BJ (cell line): Measurements from ENCODE around the gene VWC2. TPM values are rescaled to one million over a fixed set of nuclear protein-coding genes. Genes with fewer than 3 reads are reported as not detected.

Experiments used
- CTCF ChIA-PET: fragments of 350-600 bp; formaldehyde crosslinking; extraction: SDS; loops from one replicate; lab custom pipeline; 2021; ENCODE audit warnings: antibody characterized with exemption, inconsistent platforms; lab: Yijun Ruan, JAX
- POLR2A ChIA-PET: fragments of 300-600 bp; sonication (Branson Sonifier 250); formaldehyde crosslinking; extraction: SDS; loops from one replicate; lab custom pipeline; 2021; ENCODE audit warnings: antibody characterized with exemption; lab: Charles Lee
- DNase-seq: peaks from one replicate; pipeline ENCODE4 v3.0.0-alpha.2; 2011; ENCODE audit warnings: low read depth
- H3K27me3 ChIP-seq: 2 replicates; pipeline ENCODE4 v1.6.0; 2011; ENCODE audit warnings: low read length; ENCODE audit not compliant: control insufficient read depth, insufficient read depth
- H3K36me3 ChIP-seq: 2 replicates; pipeline ENCODE4 v1.5.1; 2011; ENCODE audit warnings: low read length; ENCODE audit not compliant: control insufficient read depth, insufficient read depth
- H3K4me3 ChIP-seq: 2 replicates; pipeline ENCODE4 v1.5.1; 2011; ENCODE audit warnings: low read depth, mild to moderate bottlenecking, control low read depth, low read length
- polyA plus RNA-seq: library from polyadenylated mRNA; depleted of rRNA; stranded (reverse); fragments of >200 nt; gene quantifications from 2 replicates; pipeline ENCODE4 v1.2.3, GENCODE V29; 2011
- TF ChIP-seq, protein P1 (sequence below): IDR thresholded peaks from 2 replicates; pipeline ENCODE4 v1.5.1; 2011; ENCODE audit warnings: low read depth, mild to moderate bottlenecking, control low read depth, inconsistent platforms, low read length, moderate library complexity; ENCODE audit not compliant: insufficient read depth

VWC2 gene
- polyA plus RNA-seq, 1 experiment = not detected

DNA sequence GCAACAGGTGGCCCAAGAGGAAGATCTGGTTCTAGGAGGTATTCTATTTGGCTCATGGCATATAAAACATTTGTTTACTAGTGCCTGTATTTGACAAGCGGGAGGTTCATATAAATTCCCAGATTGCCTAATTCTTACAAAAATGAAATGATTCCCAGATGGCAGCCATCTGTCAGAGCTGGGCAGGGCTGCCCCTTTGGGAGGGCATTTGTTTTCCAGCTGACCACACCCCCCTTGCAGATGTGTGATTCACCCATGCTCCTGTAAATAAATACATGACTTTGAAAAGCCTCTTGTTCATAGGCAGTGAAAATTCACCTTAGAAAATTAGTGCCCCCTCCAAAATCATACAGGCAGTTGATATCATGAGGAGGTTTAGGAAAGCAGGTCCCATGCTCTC, 8.6 kb downstream of the VWC2 start:
- H3K4me3 ChIP-seq = no peak overlapping the region
- no peaks in the 10 kb centered on the region for H3K27me3 ChIP-seq
- TF ChIP-seq, protein P1, sequence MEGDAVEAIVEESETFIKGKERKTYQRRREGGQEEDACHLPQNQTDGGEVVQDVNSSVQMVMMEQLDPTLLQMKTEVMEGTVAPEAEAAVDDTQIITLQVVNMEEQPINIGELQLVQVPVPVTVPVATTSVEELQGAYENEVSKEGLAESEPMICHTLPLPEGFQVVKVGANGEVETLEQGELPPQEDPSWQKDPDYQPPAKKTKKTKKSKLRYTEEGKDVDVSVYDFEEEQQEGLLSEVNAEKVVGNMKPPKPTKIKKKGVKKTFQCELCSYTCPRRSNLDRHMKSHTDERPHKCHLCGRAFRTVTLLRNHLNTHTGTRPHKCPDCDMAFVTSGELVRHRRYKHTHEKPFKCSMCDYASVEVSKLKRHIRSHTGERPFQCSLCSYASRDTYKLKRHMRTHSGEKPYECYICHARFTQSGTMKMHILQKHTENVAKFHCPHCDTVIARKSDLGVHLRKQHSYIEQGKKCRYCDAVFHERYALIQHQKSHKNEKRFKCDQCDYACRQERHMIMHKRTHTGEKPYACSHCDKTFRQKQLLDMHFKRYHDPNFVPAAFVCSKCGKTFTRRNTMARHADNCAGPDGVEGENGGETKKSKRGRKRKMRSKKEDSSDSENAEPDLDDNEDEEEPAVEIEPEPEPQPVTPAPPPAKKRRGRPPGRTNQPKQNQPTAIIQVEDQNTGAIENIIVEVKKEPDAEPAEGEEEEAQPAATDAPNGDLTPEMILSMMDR = no peak
- no peak for DNase-seq
- ChIA-PET POLR2A (no interaction called here), CTCF (no interaction called here)
- no peaks in the 10 kb centered on the region for H3K36me3 ChIP-seq

DNA sequence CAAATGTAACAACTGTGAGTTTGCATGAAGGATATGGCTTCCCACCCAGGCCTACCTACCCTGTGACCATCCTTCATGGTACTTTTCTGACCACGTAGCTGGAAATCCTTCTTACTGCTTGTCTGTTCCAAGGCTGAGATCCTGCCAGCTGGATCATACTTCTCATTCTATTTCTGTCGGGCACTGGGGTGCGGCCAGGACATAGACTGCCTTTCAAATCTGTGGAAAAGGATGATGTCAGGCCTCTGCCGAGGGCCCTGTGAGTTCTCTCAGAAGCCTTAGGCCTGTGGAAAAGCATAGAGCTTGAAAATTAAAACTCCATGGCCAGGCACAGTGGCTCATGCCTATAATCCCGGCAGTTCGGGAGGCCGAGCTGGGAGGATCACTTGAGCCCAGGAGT, 10.0 kb downstream of the VWC2 start:
- no peaks in the 10 kb centered on the region for H3K27me3 ChIP-seq
- ChIA-PET POLR2A (no interaction called here), CTCF (no interaction called here)
- TF ChIP-seq, protein P1 = no peak
- no peak overlapping the region for H3K4me3 ChIP-seq
- no peak for DNase-seq
- no peaks in the 10 kb centered on the region for H3K36me3 ChIP-seq

DNA sequence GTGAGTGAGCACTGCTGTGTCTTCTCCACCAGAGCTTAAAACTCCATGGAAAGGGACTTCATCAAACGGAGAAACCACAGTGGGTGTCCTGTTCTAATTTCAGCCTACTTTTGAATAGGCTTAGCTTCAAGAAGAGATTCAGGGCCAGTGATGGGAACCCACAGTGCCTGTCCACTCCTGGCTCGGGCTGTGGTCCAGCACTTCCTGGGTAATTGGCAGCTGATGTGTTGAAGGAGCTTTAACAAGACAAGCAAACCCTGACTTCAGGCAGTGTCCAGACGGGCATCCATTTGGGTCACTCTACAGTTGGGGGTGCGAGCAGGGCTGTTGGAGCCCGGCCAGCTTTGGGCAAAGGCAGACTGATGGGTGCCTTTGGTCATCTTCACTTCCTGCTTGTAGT, 14.5 kb downstream of the VWC2 start:
- TF ChIP-seq, protein P1 = no peak
- ChIA-PET POLR2A (no interaction called here), CTCF (interaction anchor here (1.2 kb wide), 1 partner anchor 8 kb away, joined by 3 read pairs; no protein-coding TSS in a partner anchor)
- no peaks in the 10 kb centered on the region for H3K36me3 ChIP-seq
- no peak for DNase-seq
- no peak overlapping the region for H3K4me3 ChIP-seq
- H3K27me3 ChIP-seq = no peaks in the 10 kb centered on the region

DNA sequence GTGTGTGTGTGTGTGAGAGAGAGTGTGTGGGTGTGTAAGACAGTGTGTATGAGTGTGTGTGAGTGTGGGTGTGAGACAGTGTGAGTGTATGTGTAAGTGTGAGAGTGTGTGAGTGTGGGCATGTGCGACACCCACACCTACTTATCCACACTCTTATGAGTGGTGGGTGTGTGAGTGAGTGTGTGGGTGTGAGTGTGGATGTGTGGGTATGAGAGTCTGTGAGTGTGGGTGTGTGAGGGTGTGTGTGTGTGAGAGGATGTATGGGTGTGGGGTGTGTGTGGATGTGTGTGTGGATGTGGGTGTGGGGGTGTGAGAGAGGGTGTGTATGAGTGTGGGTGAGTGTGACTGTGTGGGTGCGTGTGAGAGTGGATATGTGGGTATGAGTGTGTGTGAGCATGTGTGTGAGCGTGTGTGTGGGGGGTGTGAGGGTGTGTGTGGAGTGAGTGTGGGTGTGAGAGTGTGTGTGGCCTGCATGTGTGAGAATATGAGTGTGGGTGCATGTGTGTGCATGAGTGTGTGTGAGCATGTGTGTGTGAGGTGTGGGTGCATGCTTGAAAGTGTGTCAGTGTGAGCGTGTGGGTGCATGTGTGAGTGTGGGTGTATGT, 15.1 kb downstream of the VWC2 start:
- Histone ChIP-seq H3K27me3 (no peaks in the 10 kb centered on the region), H3K36me3 (no peaks in the 10 kb centered on the region), H3K4me3 (no peak overlapping the region)
- CTCF ChIA-PET = interaction anchor here (1.2 kb wide), 1 partner anchor 8 kb away, joined by 3 read pairs; no protein-coding TSS in a partner anchor
- POLR2A ChIA-PET = no interaction called here
- TF ChIP-seq, protein P1 = no peak
- DNase-seq = no peak

DNA sequence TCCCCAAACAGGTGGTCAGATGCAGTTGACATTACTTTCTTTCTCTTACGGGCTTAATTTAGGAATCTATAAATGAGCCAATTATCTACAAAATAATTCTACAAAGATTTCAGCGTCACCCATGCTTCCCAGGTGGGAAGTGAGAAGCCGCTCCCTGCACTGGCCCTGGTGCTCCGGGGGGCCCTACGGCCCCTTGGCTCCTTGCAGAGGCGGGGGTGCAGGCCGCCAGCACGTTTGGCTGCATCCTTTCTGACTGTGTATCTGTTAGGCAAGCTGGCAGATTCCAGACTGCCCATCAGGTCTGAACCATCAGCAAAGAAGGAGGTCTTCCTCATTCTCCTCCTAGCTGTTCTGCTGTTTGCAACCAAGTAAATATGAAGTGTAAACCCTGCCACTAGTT, 16.3 kb downstream of the VWC2 start:
- H3K36me3 ChIP-seq = no peaks in the 10 kb centered on the region
- ChIA-PET CTCF (no interaction called here), POLR2A (no interaction called here)
- TF ChIP-seq, protein P1 = no peak
- no peak overlapping the region for H3K4me3 ChIP-seq
- H3K27me3 ChIP-seq = no peaks in the 10 kb centered on the region
- DNase-seq = no peak
